Right lobe of liver (tissue), 6 donors: Measurements from ENCODE around the gene WFDC2. TPM values are rescaled to one million over a fixed set of nuclear protein-coding genes. Genes with fewer than 3 reads are reported as not detected.

Experiments
- ATAC-seq, 4 donors: fragments of 200-7000 bp; cut with Tn5 transposase; one replicate each; pipeline ENCODE4 v1.9.1; 2020; ENCODE audit warnings: mild to moderate bottlenecking in 4 of 4, moderate library complexity in 4 of 4
- DNase-seq, 3 donors: peaks; one replicate each; pipeline ENCODE4 v3.0.0-alpha.2; 2020
- H3K27ac ChIP-seq, 3 donors: fragments of 200-600 bp; one replicate each; pipeline ENCODE4 v1.8.0; 2022
- H3K27me3 ChIP-seq, 2 donors: fragments of 200-600 bp; one replicate each; pipeline ENCODE4 v1.8.0; 2022
- H3K36me3 ChIP-seq, 4 donors: fragments of 200-600 bp; sonication (generic) in 1 of 4; one replicate each; pipeline versions ENCODE4 v1.5.1 to v1.8.0; 2017 to 2022; ENCODE audit warnings: control low read depth in 1 of 4
- H3K4me1 ChIP-seq, 4 donors: fragments of 200-600 bp; sonication (generic) in 1 of 4; one replicate each; pipeline versions ENCODE4 v1.5.1 to v1.8.0; 2017 to 2022; ENCODE audit warnings: control low read depth in 1 of 4
- H3K4me3 ChIP-seq, 3 donors: fragments of 200-600 bp; one replicate each; pipeline ENCODE4 v1.8.0; 2022
- H3K9me3 ChIP-seq, 4 donors: fragments of 200-600 bp; sonication (generic) in 1 of 4; one replicate each; pipeline versions ENCODE4 v1.5.1 to v1.8.0; 2017 to 2022; ENCODE audit warnings: control low read depth in 1 of 4
- POLR2A ChIP-seq: fragments of 450-650 bp; IDR thresholded peaks from one replicate; pipeline ENCODE4 v1.6.1; 2017; ENCODE audit warnings: antibody characterized with exemption, mild to moderate bottlenecking
- WGBS: methylation state at CpG from one replicate; pipeline ENCODE4 v1.1.6; 2018; ENCODE audit warnings: low coverage, low lambda C conversion rate; ENCODE audit not compliant: insufficient coverage; ENCODE audit errors: missing lambda C conversion rate; 5-methylcytosine and 5-hydroxymethylcytosine counted together
- intact Hi-C, 2 donors: fragments of 100-400 bp; cut with DNase I; formaldehyde crosslinking; loops; one replicate each; pipeline versions ENCODE4 v1.11.2 to v1.14.1; 2022
- long read RNA-seq: library from polyadenylated mRNA; unstranded; transcript quantifications from one replicate; pipeline ENCODE4 v2.0.0, GENCODE V29; 2019
- total RNA-seq, 6 experiments: library from RNA; depleted of rRNA in 2 of 6; stranded (reverse); fragments of >200 nt in 2 of 6; fragmentation: NEBNext Ultra II Directional in 3 of 6; extraction: Animal tissue kit (Norgen Biotek cat#: 25700) in 3 of 6; gene quantifications; one replicate each; pipeline versions ENCODE4 v1.1.0 to v1.2.4, GENCODE V29; 2016 to 2023
- TF ChIP-seq, protein P1 (sequence below), 4 donors: fragments of 200-600 bp in 3 of 4; fragments of 450-650 bp in 1 of 4; IDR thresholded peaks; one replicate each; pipeline versions ENCODE4 v1.5.1 to v1.8.0; 2016 to 2022; ENCODE audit warnings: antibody characterized with exemption in 4 of 4, mild to moderate bottlenecking in 2 of 4
- donor health status: DM: no; HTN: yes; CAD: no.
- donor health status: DM: no; HTN: no; CAD: no.
- donor health status: DM: no; HTN: no; CAD: no.
- donor health status: DM: no; HTN: yes; CAD: no.
- donor health status: DM: no; HTN: yes; CAD: no.

The WFDC2 gene, protein sequence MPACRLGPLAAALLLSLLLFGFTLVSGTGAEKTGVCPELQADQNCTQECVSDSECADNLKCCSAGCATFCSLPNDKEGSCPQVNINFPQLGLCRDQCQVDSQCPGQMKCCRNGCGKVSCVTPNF
- 1 to 10 TPM in 4 of 6 experiments, under 1 TPM in 1, not detected in 1; 0.77 to 2.8 (median 1.8) TPM for total RNA-seq
- long read RNA-seq = 0 reads

DNA sequence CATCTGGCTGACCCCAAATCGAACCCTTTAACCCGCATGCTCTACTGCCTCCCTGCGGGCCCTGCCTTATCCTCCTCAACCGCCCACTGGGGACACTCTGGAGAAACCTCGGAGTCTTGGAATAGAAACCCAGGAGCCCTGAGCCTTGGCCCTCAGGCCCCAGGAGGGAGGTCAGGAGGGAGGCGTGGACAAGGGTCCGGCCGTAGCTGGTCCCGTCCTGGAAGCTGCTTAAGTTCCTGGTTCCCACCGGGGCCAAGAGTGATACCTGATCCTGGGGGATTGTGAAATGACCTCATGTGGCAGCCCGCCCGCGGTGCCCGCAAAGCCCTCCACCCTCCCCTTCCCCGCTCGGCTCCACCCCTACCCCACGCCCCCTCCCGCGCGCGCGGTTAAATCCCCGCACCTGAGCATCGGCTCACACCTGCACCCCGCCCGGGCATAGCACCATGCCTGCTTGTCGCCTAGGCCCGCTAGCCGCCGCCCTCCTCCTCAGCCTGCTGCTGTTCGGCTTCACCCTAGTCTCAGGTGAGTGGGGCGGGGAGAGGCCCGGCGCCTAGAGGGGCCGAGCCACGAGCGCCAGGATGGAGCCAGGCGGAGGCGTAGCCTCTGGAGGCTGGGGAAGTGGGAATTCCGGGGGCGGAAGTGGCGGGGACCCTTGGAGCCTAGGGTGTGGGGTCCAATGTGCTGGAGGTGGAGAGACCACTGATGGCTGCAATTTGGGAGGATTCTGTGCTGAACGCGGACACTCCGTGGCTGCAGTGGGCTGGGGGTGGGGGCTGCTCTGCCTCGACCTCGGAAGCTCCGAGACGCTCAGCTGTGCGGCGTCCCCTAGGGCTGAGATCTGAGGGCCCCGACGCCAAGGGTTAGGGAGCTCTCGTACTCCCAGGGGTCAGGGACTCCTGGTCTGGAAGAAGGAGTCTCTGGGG lies at the start of gene WFDC2:
TSS of gene WFDC2 (plus strand) at position 418 of the 926 bp plus-strand sequence. CDS start at position 447, 29 bp downstream.
- Histone ChIP-seq H3K27me3 (peaks cover 0 to 16% of the 10 kb centered on the region in 2 donors), H3K9me3 (no peaks in the 10 kb centered on the region), H3K36me3 (no peaks in the 10 kb centered on the region), H3K27ac (no peak within 1 kb of the TSS), H3K4me1 (peaks cover 0 to 19% (median 0%) of the 10 kb centered on the region in 4 donors), H3K4me3 (peak within 1 kb of the TSS; percentile 4 to 48 (median 31))
- TF ChIP-seq POLR2A = no peak
- TF ChIP-seq, protein P1, sequence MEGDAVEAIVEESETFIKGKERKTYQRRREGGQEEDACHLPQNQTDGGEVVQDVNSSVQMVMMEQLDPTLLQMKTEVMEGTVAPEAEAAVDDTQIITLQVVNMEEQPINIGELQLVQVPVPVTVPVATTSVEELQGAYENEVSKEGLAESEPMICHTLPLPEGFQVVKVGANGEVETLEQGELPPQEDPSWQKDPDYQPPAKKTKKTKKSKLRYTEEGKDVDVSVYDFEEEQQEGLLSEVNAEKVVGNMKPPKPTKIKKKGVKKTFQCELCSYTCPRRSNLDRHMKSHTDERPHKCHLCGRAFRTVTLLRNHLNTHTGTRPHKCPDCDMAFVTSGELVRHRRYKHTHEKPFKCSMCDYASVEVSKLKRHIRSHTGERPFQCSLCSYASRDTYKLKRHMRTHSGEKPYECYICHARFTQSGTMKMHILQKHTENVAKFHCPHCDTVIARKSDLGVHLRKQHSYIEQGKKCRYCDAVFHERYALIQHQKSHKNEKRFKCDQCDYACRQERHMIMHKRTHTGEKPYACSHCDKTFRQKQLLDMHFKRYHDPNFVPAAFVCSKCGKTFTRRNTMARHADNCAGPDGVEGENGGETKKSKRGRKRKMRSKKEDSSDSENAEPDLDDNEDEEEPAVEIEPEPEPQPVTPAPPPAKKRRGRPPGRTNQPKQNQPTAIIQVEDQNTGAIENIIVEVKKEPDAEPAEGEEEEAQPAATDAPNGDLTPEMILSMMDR (IDR thresholded peaks at IDR 0.05) = no peak
- ATAC-seq (peak; percentile 16 to 51 (median 24)), DNase-seq (no peak)
- intact Hi-C loops = no loop called here
- 16% methylated on average over 10 of the region's 54 CpGs for WGBS

DNA sequence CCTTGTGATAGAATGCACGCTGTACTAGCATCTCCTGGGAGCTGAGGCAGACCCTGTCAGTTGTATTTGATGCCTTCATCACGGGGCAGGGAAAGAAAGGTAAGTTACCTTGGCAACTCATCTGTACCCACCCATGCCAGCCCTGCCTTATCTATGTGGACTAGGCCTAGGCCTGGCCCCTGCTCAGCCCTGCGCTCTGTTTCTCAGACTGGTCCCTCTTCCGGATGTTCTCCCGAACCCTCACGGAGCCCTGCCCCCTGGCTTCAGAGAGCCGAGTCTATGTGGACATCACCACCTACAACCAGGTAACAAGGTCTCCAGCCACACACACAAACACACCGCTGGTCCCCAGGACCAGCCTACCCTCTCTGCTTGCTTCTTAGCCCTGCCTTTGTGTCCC lies 49.4 kb upstream of the WFDC2 start:
- DNase-seq (no peak), ATAC-seq (no peak)
- H3K27me3 ChIP-seq = no peaks in the 10 kb centered on the region
- no peak overlapping the region for H3K27ac ChIP-seq
- H3K4me1 ChIP-seq = peaks cover 0 to 21% (median 5%) of the 10 kb centered on the region in 4 donors
- WGBS = 77% methylated on average over 2 of the region's 8 CpGs
- TF ChIP-seq, protein P1 (IDR thresholded peaks at IDR 0.05) = no peak
- no peak for TF ChIP-seq POLR2A
- intact Hi-C loops = loop anchor here in 1 of 2 donors (10.0 kb wide), 1 partner anchor 45 kb away; the partner anchor contains the start of gene TP53TG5
- H3K36me3 ChIP-seq = peaks cover 0 to 42% (median 22%) of the 10 kb centered on the region in 4 donors
- H3K4me3 ChIP-seq = no peak overlapping the region
- H3K9me3 ChIP-seq = no peaks in the 10 kb centered on the region

DNA sequence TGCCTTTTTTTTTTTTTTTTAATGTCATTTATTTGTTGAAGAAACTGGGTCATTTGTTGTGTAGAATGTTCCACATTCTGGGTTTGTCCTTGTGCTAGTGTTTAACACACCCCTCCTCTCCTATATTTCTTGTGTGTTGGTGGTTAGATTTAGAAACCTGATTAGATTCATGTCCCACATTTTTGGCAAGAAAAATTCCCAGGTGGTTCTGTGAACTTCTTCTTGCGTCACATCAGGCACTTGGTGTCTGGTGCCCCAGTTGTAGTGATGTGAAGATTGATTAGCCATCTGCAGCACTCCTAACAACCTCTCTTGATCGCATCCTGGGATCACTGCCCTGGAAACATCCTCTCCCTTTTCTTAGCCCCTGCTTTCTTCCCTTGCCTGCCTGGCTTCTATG lies 45.9 kb upstream of the WFDC2 start:
- peaks cover 0 to 8% (median 3%) of the 10 kb centered on the region in 4 donors for H3K4me1 ChIP-seq
- peaks cover 0 to 48% (median 22%) of the 10 kb centered on the region in 4 donors for H3K36me3 ChIP-seq
- no peak overlapping the region for H3K4me3 ChIP-seq
- whole genome bisulfite sequencing = 100% methylated on average over 2 of the region's 2 CpGs
- TF ChIP-seq, protein P1 (IDR thresholded peaks at IDR 0.05) = no peak
- no peak for TF ChIP-seq POLR2A
- ATAC-seq (no peak), DNase-seq (no peak)
- no peak overlapping the region for H3K27ac ChIP-seq
- intact Hi-C loops = loop anchor here in 1 of 2 donors (10.0 kb wide), 1 partner anchor 49 kb away; the partner anchor contains the start of gene TP53TG5
- no peaks in the 10 kb centered on the region for H3K27me3 ChIP-seq
- no peaks in the 10 kb centered on the region for H3K9me3 ChIP-seq

DNA sequence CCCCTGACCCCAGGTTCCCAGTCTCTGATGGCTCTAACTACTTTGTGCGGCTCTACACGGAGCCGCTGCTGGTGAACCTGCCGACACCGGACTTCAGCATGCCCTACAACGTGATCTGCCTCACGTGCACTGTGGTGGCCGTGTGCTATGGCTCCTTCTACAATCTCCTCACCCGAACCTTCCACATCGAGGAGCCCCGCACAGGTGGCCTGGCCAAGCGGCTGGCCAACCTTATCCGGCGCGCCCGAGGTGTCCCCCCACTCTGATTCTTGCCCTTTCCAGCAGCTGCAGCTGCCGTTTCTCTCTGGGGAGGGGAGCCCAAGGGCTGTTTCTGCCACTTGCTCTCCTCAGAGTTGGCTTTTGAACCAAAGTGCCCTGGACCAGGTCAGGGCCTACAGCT lies 44.0 kb upstream of the WFDC2 start:
- H3K9me3 ChIP-seq = no peaks in the 10 kb centered on the region
- no peak overlapping the region for H3K27ac ChIP-seq
- WGBS = no CpG with 5 or more reads among the region's 17 CpGs
- no peaks in the 10 kb centered on the region for H3K4me1 ChIP-seq
- intact Hi-C loops = loop anchor here in 1 of 2 donors (10.0 kb wide), 1 partner anchor 51 kb away; the partner anchor contains the start of gene TP53TG5
- no peak overlapping the region for H3K4me3 ChIP-seq
- TF ChIP-seq POLR2A = no peak
- TF ChIP-seq, protein P1 (IDR thresholded peaks at IDR 0.05) = no peak
- DNase-seq = no peak
- ATAC-seq = no peak
- H3K36me3 ChIP-seq = peaks cover 0 to 38% (median 17%) of the 10 kb centered on the region in 4 donors
- H3K27me3 ChIP-seq = no peaks in the 10 kb centered on the region
